Measurements from ENCODE around the gene ERCC2.
"Not testable (repeated sequence)": the region's sequence is repeated elsewhere in the genome, so short reads cannot be mapped to it uniquely, and the experiment has no call there.

Gene ERCC2

DNA sequence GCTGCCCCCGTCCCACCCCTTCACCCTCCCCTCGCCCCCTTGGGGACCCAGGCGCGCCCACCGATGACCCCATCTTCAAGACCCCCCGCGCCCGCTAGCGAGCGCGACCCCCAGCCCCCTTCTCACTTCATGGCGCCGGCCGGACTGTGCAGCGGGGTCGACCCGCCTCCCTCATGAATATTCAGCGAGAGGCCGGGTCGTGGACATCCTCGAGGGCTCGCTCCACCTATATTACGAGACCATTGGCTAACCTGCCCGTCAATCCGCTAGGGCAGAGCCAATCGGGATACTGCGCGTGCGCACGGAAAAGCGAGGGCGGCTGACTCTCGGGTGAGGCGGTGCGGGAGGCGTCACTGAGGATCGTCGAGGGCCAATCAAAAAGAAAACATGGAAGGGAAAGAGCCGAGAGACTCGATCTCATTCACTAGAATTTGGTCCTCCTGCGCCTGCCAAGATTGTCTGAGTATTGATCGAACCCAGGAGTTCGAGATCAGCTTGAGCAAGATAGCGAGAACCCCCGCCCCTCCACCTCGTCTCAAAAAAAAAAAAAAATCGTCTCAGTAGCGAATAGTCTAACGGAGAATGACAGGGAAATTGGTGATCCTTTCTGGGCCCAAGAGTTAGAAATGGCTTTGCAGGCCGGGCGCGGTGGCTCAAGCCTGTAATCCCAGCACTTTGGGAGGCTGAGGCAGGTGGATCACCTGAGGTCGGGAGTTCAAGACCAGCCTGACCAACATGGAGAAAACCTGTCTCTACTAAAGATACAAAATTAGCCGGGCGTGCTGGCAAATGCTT, at the start of gene ERCC2:
TSS of gene ERCC2 (minus strand) at position 164 of the 795 bp plus-strand sequence. CDS start at position 131, 33 bp downstream.
- DNase-seq (ENCODE audit: low read depth in 3 of 3, low spot score in 1 of 3): peak; percentile 99 to 100 (median 99)

DNA sequence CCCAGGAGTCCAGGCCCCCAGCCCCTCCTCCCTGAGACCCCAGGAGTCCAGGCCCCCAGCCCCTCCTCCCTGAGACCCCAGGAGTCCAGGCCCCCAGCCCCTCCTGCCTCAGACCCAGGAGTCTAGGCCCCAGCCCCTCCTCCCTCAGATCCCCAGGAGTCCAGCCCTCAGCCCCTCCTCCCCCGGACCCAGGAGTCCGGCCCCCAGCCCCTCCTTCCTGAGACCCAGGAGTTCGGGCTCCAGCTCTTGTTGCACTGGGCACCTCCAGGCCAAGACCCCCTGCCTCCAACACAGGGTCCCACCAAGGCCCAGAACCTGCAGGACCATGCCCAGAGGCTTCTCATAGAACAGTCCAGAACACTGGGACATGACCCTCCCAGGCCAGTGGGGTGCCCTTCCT, 49.5 kb upstream of the ERCC2 start:
- no peak for DNase-seq (ENCODE audit: low read depth in 3 of 3, low spot score in 1 of 3)

- DNase-seq (ENCODE audit: low read depth in 3 of 3, low spot score in 1 of 3): no peak
Measured at GRCh38 chr19:45419396-45419795, 49.0 kb upstream of the ERCC2 start.

GRCh38 chr19:45418802-45419201, 48.4 kb upstream of the ERCC2 start:
- DNase-seq (ENCODE audit: low read depth in 3 of 3, low spot score in 1 of 3): no peak

DNA sequence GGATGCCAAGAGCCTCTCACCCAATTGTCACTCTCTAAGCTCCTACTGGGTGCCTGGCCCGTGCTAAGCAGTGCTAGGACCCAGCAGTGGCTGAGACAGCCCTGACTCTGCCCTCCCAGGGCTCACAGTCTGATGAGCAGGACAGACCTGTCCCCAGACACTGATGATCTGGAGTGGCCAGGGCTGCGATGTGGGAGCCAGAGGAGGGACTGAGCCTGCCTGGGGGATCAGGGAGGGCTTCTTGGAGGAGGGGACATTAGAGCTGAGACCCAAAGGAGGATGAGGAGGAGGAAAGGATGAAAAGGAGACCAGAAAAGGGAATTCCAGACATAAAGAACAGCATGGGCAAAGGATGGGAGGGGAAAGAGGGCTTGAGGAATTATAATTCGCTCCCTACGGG, 46.8 kb upstream of the ERCC2 start:
- DNase-seq (ENCODE audit: low read depth in 3 of 3, low spot score in 1 of 3): no peak

DNA sequence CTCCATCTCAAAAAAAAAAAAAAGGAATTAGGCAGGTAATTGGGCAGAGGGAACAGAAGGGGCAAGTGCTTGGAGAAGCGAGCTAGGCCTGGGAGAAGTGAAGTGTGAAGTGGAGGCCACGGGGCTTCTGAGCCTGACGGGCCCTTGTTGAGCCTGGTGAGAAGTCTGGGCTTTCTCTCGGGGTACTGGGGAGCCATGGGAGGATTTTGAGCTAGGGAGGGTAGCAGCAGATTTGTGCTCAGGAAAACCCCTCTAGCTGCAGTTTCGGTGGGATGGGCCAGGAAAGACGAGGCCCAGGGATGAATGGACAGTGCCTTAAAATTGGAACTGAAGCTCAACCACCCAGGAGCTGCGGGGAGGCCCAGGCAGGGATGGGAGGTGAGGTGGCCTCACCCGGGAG, 44.1 kb upstream of the ERCC2 start:
- DNase-seq (ENCODE audit: low read depth in 3 of 3, low spot score in 1 of 3): no peak

GRCh38 chr19:45413497-45413896, 43.1 kb upstream of the ERCC2 start:
- DNase-seq (ENCODE audit: low read depth in 3 of 3, low spot score in 1 of 3): no peak

- not testable (repeated sequence) for DNase-seq (ENCODE audit: low read depth in 3 of 3, low spot score in 1 of 3)
Measured at GRCh38 chr19:45410330-45410729, 40.0 kb upstream of the ERCC2 start.

- no peak for DNase-seq (ENCODE audit: low read depth in 3 of 3, low spot score in 1 of 3)
Measured at GRCh38 chr19:45409557-45409920, 39.2 kb upstream of the ERCC2 start.

- no peak for DNase-seq (ENCODE audit: low read depth in 3 of 3, low spot score in 1 of 3)
Measured at GRCh38 chr19:45408830-45409556, 38.6 kb upstream of the ERCC2 start.

DNA sequence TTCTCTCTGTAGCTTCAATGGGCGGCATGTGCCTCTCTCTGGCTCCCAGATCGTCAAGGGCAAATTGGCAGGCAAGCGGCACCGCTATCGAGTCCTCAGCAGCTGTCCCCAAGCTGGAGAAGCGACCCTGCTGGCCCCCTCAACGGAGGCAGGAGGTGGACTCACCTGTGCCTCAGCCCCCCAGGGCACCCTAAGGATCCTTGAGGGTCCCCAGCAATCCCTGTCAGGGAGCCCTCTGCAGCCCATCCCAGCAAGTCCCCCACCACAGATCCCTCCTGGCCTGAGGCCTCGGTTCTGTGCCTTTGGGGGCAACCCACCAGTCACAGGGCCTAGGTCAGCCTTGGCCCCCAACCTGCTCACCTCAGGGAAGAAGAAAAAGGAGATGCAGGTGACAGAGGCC, 37.7 kb upstream of the ERCC2 start:
- DNase-seq (ENCODE audit: low read depth in 3 of 3, low spot score in 1 of 3): no peak

DNA sequence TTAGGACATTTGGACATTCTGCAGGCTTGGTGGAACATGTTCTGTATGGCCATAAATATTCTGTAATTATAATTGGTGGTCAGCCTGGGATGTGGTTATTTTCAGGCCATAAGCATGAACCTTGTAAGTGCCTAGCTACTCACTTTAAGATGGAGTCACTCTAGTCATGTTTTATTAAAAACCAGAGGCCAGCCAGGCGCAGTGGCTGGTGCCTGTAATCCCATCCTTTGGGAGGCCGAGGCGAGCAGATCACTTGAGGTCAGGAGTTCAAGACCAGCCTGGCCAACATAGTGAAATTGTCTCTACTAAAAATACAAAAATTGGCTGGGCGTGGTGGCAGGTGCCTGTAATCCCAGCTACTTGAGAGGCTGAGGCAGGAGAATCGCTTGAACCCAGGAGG, 37.2 kb upstream of the ERCC2 start:
- not testable (repeated sequence) for DNase-seq (ENCODE audit: low read depth in 3 of 3, low spot score in 1 of 3)

DNA sequence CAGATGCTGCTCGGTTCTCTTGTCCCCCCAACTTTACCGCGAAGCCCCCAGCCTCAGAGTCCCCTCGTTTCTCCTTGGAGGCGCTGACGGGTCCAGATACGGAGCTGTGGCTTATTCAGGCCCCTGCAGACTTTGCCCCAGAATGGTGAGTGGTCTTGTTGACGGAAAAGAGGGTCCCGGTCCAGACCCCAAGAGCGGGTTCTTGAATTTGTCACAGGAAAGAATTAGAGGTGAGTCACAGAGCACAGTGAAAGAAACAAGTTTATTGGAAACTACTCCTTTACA, 36.7 kb upstream of the ERCC2 start:
- DNase-seq (ENCODE audit: low read depth in 3 of 3, low spot score in 1 of 3): no peak

DNA sequence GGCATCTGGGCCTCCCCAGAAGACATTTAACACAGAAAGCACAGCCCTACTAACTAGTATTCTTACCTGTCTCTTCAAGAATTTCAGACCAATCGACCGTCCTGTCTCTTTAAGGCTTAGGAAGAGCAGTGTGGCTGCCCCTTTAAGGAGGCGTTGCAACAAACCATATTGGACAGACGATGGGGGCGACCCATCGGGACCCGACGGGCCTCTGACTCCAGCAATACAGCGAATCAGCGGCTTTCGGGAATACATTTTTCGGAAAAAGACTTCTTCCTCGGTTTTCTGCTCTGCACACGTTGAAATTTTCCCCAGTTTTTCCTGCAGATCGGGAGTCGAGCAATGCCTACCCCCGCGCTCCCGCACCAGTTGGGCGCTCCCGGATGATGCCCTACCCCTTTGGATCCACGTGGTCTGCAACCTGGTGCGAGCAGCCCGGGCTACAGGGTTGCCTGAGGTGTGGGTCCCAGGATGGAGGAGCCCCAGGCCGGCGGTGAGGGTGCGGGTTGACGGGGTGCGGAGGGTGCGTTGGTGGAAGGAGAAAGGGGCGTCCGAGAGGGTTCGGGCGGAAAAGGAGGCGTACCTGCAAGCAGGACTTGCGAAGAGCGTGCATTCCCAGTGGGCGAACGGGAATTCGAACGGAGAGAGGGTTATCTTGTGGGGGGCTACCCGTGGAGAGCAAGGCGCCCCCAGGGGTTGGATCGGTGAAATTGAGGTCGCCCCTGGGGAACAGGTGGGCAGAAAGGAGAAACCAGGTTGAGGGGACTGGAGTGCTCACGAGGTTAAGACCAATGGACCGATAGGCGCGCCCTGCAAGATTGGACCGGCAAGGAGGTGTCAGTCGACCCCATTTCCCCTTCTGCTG, 36.1 kb upstream of the ERCC2 start, which contains the start of gene POLR1G:
TSS of gene POLR1G (plus strand) at position 419 of the 865 bp plus-strand sequence. CDS start at position 472, 53 bp downstream.
- DNase-seq (ENCODE audit: low read depth in 3 of 3, low spot score in 1 of 3): peak; percentile 39 to 62 (median 53)

GRCh38 chr19:45405435-45406225, 35.3 kb upstream of the ERCC2 start:
- DNase-seq (ENCODE audit: low read depth in 3 of 3, low spot score in 1 of 3): peak; percentile 50 to 67 (median 56)

GRCh38 chr19:45404557-45405434, 34.4 kb upstream of the ERCC2 start, which contains the start of gene PPP1R13L:
Gene PPP1R13L (minus strand): TSS chr19:45405069. CDS start chr19:45398318, 6,751 bp downstream.
- peak in 1 of 3 donors; percentile 33 for DNase-seq (ENCODE audit: low read depth in 3 of 3, low spot score in 1 of 3)

DNA sequence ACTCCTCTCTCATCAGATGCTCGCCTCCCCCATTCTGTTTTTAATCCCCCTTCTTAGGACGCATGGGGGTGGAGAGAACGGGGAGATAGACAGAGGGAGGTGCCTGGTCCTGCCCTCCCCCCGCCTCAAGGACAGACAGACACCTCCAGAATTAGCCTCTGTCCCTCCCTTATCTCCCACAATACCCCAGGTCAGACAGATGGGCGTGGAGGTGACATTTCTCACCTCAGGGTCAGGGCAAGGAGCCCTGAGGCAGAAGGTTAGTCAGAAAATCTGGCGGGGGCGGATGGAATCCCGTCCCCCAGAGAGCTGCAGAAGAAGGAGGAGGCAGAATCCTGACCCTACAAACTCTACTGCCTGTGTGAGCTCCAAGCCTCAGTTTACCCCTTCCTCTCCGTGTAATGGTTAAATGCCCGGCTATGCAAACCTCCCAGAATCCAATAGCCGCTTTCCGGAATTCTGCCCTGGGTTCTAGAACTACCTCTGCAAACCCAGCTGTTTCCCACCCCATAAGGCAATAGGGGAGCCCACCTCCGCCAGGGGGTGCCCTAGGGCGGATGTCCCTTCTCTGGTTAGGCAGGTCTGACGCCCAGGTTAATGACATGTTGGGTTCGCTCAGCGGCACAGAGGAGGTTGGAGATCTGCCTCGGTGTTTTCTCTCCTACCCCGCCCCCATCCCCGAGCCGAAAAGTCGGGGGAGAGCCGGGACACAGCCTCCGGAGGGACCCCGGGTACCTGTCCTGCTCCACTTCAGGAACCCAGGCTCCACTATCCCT, 33.6 kb upstream of the ERCC2 start:
- peak in 1 of 3 donors; percentile 40 for DNase-seq (ENCODE audit: low read depth in 3 of 3, low spot score in 1 of 3)

GRCh38 chr19:45403272-45403671, 32.9 kb upstream of the ERCC2 start:
- no peak for DNase-seq (ENCODE audit: low read depth in 3 of 3, low spot score in 1 of 3)
